HG03571 (cell line): ENCODE measurements around the gene NRG3.

Experiments used
- ATAC-seq: cut with Tn5 transposase; IDR thresholded peaks from one replicate; pipeline ENCODE4 v1.9.1; 2021; ENCODE audit not compliant: unreplicated experiment

NRG3 gene

DNA sequence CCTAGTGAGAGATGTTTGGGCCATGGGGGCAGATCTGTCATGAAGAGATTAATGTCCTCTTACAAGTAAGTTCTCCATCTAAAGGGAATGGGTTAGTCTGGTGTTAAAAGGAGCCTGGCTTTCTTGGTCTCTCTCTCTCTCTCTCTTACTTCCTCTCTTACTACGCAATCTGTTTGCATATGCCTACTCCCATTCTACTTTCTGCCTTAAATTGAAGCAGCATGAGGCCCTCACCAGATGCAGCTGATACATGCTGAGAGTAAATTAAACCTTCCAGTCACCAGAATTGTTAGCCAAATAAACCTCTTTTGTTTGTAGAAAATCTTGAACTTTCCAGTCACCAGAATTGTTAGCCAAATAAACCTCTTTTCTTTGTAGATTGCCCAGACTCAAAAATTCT lies 884.1 kb downstream of the NRG3 start:
- no peak for ATAC-seq

DNA sequence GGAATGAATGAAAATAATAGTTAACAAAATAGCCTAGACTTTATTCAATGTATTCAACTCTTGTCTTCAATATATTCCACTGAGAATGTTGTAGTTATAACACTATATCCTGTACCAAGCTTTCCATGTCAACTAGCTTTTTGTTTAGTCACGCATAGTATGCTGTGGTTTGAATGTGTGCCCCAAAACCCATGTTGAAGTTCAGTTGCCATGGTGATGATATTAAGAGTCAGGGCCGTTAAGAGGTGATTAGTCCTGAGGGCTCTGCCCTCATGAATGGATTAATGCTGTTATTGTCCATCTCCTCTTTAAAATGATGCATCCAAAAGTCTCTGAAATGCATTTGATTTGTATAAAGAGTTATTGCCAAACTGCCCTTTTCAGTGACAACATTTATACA lies 887.6 kb downstream of the NRG3 start:
- no peak for ATAC-seq

DNA sequence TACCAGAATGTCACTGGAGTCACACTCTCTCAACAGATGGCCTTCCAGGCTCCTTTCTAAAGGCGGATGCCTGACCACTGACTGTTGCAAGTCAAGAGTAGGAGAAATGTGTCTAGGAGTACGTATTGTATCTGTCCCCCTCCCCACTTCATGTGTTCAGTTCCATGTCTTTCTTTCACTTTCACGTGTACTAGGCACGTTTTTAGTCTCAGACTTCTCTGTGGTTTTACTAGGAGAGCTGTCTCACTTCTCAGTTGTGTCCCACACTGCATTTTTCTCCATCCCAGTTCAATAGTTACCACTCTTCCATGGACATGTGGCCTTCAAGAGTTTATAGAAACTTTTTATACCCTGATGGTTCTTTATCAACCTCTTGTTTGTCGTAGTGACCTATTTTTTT lies 893.0 kb downstream of the NRG3 start:
- no peak for ATAC-seq

DNA sequence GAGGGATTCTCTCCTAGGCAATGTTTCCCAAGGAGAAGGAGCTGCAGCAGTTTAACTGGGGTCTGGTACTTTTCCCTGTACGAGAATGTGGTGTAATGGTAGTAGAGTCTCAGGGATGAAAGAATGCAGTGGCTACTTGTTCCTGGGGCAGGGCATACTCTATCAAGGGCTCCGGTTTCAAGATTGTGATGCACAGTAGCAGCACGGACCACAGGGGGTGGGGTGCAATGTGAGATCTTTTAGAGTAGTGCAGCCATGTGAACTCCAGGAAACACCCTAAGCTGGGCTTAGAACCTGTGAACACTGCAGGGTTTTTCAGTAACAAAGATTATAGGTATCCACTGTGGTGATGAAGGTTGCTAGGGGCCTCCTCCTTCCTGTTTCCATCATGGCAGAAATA lies 903.9 kb downstream of the NRG3 start:
- no peak for ATAC-seq

DNA sequence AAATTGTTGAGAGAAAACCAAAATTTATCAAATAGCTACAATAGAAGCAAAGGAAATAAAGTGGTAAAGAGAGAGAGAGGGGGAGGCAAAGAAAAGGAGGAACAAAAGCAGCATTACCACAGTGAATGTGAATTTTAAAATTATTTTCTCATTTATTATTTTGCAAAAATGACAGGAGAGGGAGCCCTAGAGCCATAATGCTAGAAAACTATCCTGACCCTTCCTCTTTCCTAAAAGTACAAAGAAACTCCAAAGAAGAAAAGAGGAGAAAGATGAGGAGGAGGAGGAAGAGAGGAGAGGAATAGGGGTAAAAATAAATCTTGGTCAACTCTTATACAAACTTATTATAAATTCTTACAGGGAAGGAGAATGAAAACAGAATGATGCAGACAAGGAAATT lies 921.5 kb downstream of the NRG3 start:
- ATAC-seq: no peak

DNA sequence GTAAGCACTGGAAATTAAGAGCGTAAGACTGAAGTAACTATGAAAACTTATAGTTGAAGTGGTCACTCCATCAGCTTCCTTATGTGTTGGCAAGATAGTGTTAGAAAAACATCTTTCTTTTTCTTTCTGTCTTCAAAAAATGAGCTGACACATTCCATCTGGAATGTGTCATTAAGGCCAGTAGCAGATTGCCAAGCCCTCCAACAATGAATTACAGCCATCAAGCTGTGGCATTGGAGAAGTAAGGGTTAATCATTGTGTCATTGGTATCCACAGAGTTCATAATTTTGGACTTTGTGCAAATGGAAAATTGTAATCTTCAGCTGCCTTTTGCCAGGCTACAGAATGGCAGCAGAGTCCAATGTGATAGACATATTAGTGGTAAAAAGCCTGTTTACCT lies 926.3 kb downstream of the NRG3 start:
- no peak for ATAC-seq

DNA sequence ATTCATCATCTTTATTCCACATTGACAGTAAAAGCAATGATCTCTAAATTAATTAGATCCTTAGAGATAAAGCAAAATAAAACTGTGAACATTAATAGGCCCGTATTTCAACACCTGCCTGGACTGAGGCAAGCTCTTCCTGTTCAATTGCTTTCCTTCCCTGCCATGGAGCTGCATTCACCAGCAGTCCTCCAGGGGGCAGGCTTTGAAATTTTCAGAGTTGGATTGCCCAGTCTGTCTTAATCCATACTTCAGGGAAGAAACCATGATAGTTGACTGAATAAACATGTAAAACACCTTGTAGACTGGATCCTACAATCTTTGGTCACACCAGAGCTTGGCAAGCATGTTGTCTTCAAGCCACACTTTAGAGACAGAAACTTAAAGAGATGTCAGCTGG lies 936.6 kb downstream of the NRG3 start:
- ATAC-seq: no peak

DNA sequence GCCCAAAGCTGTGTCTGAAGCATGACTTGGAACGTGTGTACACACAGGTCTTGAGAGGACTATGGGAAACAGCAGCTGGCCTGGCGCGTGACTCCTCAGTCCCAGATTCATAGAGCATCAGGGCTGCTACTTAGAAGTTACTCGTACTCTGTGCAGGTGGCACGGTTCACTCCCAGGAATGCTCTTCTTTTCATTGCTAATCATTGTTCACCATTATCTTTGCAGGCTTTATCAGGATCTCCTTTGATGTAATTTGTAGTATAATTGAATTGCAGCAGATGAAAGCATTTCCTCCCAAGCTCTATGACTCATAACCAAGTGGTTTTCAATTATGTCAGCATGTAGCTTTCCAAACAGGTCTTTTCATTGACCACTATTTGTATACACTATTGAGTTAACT lies 938.9 kb downstream of the NRG3 start:
- no peak for ATAC-seq

DNA sequence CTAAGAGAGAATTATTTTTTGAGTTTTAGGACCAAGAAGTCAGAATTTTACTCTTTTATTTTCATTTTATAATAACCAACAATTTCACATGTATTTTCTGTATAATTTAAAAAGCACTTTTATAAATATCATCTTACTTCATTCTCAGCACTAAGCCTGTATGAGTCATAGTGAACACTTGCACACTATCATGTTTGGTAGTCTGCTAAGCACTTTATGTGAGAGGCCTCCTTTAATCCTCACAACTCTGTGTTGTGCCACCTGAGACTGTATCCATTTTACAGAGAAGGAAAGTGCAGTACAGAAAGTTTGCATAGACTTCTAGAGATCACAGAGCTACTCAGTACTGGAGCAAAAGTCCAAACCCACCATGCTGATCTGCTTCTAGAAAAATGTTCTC lies 939.6 kb downstream of the NRG3 start:
- no peak for ATAC-seq

DNA sequence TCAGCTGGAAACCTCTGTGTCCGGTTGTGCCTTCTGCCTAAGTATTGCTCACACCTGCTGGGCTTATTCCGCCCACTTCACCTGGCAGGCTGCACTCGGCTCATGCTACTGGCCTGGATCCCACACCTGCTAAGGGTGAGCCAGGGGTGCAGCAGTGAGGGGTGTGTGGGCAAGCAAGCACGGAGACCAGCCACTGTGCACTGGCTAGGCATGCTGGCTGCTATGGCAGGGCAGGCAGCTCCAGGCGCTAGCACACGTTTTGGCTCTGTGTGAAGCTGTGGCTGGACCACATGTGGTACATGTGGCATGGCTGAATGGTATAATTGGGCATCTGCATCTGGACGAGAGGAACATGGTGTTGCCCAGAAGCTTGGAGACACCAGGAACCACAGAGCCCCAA lies 940.7 kb downstream of the NRG3 start:
- ATAC-seq: no peak

DNA sequence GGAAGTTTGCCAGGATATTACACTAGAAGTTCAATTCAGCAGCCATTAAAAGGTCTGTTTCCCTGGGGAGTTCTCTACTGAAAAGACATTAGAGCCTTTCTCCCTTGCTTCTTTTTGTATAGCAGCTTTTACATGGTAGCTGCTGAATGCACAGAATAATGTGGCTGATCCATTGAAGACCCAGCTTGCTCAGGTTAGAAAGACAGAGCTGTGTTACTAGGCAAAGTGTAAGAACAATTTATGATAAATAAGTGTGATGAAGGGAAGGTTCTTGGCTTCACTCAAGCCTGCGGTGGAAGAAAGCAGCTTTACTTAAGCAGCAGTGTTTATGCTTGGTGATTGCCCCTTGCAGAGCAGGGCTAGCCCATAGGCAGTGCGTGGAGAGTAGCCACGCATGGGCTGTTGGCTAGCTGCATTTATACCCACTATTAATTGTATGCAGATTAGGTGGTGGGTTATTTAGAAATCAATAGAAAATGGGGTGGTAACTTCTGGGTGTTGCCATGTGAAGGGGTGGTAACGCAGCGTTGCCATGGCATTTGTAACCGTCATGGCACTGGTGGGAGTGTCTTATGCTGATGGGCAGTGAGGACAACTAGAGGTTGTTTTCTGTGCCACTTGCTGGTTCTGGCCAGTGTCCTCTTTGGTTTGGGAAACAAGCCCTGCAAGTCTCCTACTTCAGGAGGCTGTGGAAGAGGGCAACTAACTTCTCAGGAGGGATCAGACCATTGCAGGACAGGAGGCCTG lies 942.9 kb downstream of the NRG3 start:
- ATAC-seq: no peak

DNA sequence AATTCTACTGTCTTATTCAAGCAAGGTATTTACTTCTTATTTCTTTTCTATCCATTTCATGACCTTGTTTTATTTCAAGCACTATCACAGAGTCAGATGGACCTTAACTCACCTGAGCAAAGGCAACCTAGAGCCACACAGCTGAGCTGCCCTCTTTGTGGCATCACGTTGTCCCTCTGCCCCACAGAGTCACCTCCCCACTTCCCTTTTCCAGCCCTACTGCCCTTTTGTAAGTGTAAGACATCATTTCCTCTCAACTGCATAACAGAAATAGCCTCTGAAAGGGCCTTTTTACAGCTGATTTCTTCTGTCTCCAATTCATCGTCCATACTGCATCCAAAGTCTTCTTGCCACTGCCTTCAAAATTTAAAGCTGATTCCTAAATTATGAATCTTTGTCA lies 946.0 kb downstream of the NRG3 start:
- no peak for ATAC-seq

DNA sequence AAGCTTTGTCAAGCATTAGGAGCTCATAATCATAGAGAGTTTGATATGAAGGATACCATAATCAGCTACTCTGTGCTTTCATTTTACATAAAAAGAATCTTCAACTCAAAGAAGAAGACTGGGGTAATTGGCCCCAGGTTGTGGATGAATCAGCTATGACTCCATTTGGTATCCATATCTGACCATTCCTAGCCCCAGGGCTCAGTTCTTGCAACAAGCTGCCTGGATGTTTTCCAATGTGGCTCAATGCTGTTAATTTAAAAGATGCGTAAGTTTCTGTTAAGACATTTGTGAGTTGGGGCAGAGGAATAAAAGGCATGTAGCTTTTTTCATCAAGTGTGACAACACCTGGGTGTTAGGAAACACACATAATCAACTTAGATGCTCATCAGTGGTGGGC lies 951.1 kb downstream of the NRG3 start:
- no peak for ATAC-seq

DNA sequence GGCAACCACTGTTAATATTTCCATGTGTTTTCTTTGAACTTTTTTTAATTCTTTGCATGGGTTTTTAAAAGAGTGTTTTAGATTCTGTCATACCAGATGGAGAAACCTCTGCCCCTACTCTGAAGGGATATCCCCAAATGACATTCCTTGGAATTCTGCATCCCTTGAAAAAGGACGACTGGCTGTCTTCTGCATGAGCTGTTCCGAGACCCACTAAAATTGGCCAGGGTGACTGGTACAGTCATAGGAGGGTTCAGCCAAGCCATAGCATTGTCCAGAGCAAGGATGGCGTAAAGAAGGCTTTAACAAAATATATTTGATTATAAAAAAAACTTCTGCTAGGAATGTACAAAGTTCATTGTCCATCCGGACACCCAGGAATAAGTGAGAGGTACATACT lies 952.9 kb downstream of the NRG3 start:
- ATAC-seq: no peak

DNA sequence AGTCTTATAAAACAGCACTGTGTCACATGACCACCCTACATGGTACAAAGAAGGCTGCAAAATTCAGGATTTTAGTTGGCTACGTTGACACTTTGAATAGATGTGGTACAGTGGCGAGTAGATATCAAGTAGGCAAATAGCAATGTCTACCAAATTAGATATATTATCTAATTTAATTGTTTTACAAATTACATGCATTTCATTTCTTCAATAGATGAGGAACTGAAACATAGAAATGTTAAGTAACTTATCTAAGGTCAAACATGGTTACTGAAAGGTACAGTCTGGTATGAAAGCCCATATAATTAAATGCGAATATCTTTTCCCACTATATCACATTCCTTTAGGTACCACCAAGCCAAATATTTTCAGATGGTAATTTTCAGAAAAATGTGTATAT lies 972.2 kb downstream of the NRG3 start:
- no peak for ATAC-seq

DNA sequence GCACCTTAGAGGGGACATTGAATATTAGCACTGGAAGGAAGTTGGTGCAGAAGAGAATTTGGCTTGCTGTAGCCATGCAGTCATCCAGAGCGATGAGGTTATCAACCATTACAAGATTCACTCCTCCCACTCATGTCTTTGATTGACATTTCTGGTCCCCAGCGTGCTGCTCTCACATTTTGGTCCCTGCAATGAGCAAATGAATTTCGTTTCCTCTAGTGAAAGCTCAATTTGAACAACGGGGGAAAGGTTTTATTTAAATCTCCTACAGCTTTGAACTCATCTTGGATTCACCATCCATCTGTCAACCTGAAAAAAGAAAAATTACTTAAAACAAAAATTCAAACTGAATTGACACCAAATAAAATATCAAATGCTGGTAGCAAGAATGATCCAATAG lies 975.2 kb downstream of the NRG3 start:
- ATAC-seq: no peak

DNA sequence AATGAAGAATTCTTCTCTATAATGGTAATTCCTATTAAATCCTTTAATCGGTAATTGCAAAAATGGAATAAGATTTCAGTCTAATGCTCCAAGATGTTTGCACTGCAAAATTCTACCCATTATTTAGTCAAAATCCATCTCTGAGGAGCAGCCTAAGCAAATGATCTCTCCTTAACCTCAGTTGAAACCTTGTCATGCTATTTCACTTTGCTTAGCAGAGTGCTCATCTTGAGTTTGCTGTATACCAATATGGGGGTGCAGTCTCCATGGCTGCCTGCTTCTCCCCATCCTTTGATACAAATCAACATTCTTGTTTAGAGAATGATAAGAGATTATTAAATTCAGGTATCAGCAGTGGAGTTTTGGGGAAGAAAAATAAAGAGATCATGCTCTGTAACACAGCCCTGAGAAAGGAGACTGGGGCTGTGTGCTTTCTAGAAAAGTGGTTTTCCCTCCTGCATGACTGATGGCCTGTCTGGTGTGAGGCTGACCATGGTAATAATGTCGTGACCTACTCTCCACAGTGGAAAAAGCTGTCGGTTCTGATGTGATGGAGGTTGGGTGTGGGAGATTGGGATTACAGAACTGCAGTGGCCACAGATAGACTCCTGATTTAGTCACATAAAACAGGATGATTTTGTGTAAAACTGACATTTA lies 982.1 kb downstream of the NRG3 start:
- no peak for ATAC-seq

DNA sequence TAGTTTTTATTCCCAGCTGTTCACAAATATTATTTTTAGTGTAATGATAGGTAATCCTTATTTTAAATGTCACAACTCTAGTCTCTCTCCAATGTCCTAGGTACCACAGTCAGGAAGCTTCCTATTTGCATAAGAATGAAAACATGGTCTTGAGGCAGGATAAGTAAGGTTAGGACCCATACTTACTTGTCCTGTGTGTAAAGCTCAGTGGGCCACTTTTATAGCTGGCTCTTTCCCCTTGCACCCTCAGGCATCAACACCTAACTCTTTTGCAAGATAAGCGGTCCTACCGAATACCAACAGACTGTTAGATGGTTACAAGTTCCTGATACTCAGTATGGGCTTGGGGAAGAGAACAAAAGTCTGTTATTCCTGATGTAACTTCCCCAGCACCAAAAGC lies 986.9 kb downstream of the NRG3 start:
- no peak for ATAC-seq

DNA sequence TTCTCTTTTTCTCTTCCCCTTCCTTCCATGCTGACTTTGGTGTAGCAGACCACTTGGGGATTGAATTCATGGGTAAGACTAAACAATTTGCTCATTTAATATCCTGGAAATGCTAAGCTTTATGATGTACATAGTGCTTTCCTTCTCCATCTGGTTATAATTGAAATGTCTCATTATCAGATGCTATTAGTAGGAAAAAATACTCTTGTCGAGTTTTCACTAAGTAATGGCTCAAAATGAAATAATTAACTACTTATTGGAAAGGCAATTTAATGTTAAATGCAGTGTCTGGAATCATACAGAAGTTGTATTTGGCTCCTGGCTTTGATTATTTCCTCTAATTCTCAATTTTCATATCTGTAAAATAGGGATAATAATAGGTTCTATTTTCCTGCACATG lies 990.4 kb downstream of the NRG3 start:
- ATAC-seq: no peak

DNA sequence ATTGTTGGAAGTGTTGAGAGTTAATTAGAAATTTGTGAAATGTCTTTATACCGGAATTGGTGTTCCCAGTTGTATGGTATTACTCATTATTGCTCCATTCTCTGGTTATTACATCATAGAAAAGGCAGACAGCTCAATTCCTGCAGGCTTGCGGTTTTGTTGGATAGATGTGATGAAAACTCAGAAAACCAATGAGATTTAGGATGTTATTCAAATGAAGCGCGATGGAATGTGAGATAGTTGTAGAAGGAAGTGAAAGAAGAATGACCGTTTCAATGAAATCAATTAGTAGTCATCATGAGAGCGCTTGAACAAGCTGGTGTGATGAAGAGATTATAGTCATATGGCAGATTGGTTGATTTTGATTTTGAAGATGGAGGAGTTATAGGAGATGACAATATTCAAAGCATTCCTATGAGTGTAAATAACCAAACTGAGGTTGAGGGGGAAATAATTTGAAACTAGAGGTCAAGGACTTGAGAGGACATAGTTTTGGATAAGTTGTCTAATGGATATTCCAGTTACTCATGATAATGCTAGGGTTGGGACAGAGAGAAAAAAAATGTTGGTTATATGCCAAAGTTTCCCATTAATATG lies 991.5 kb downstream of the NRG3 start:
- ATAC-seq: no peak

DNA sequence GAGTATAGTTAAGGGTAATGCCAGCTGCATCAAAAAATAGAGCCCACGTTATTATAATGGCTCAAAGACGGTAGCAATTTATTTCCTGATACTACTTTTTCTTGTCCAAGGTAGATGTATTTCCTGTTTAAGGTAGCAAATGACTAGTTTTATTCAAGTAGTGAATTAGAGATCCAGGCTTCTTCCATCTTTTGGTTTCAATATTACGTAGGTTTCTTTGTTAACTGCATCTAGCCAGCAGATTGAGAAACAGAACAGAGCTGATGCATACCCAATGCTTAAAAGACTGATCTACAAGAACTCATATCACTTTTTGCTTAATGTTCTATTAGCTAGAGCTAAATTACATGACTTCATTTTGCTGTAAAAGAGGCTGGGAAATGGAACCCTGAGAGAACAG lies 992.1 kb downstream of the NRG3 start:
- no peak for ATAC-seq

DNA sequence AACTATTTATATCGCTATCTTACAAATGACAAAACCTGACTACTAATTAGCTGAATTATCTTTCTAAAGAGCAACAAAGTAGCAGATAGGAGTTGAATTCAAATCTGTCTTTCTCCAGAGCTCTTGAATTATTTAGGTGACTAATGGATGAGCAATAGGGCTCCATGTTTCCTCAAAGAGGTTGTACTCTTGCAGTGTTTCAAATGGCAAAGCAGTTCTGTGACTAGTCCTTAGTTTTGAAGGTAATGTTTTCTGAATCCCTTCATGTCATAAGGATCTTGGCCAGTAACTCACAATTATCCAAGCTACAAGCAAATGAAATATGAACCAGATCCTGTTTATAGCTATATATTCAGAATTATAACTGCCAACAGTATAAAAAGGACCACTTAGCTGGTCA lies 999.7 kb downstream of the NRG3 start:
- ATAC-seq: no peak
